ENCODE results near the gene EFCAB12.

EFCAB12 gene

GRCh38 chr3:129428376-129429079 lies at the start of gene EFCAB12:
TSS of gene EFCAB12 (minus strand) at chr3:129428636. CDS start at chr3:129428488, 148 bp downstream.
- DNase-seq, result peak; percentile 88

- peak; percentile 38 for DNase-seq
Observed at GRCh38 chr3:129476586-129476985, 48.1 kb upstream of the EFCAB12 start.

GRCh38 chr3:129475863-129476262 lies 47.4 kb upstream of the EFCAB12 start:
- no peak for DNase-seq

GRCh38 chr3:129474984-129475804 lies 46.8 kb upstream of the EFCAB12 start:
- no peak for DNase-seq

GRCh38 chr3:129473769-129474152 lies 45.3 kb upstream of the EFCAB12 start:
- DNase-seq, result no peak

- no peak for DNase-seq
Observed at GRCh38 chr3:129473067-129473768, 44.8 kb upstream of the EFCAB12 start.

GRCh38 chr3:129470861-129471260 lies 42.4 kb upstream of the EFCAB12 start:
- DNase-seq, result no peak

- DNase-seq, result no peak
Observed at GRCh38 chr3:129469026-129469425, 40.6 kb upstream of the EFCAB12 start.

GRCh38 chr3:129467932-129468331 lies 39.5 kb upstream of the EFCAB12 start:
- no peak for DNase-seq

GRCh38 chr3:129463716-129464115 lies 35.3 kb upstream of the EFCAB12 start:
- no peak for DNase-seq

- no peak for DNase-seq
Observed at GRCh38 chr3:129463094-129463493, 34.7 kb upstream of the EFCAB12 start.

GRCh38 chr3:129462361-129462968 lies 34.0 kb upstream of the EFCAB12 start:
- DNase-seq, result no peak

GRCh38 chr3:129461461-129462146 lies 33.2 kb upstream of the EFCAB12 start:
- no peak for DNase-seq

GRCh38 chr3:129461022-129461421 lies 32.6 kb upstream of the EFCAB12 start:
- no peak for DNase-seq

- DNase-seq, result no peak
Observed at GRCh38 chr3:129460572-129460971, 32.1 kb upstream of the EFCAB12 start.

GRCh38 chr3:129460155-129460554 lies 31.7 kb upstream of the EFCAB12 start:
- DNase-seq, result no peak

- DNase-seq, result no peak
Observed at GRCh38 chr3:129453732-129454131, 25.3 kb upstream of the EFCAB12 start.

- no peak for DNase-seq
Observed at GRCh38 chr3:129449279-129450115, 21.1 kb upstream of the EFCAB12 start.

- DNase-seq, result no peak
Observed at GRCh38 chr3:129448186-129448895, 19.9 kb upstream of the EFCAB12 start.

GRCh38 chr3:129446926-129447325 lies 18.5 kb upstream of the EFCAB12 start:
- DNase-seq, result no peak

GRCh38 chr3:129445471-129445870 lies 17.0 kb upstream of the EFCAB12 start:
- no peak for DNase-seq

All from NCI-H510A (cell line).